ENCODE results near the gene PTPN1. TPM values are rescaled to one million over a fixed set of nuclear protein-coding genes. Genes with fewer than 3 reads are reported as not detected.

PTPN1 gene
- total and polyA plus RNA-seq, 3 donors from 2014 or later = 42.0 to 44.3 (median 44.0) TPM

DNA sequence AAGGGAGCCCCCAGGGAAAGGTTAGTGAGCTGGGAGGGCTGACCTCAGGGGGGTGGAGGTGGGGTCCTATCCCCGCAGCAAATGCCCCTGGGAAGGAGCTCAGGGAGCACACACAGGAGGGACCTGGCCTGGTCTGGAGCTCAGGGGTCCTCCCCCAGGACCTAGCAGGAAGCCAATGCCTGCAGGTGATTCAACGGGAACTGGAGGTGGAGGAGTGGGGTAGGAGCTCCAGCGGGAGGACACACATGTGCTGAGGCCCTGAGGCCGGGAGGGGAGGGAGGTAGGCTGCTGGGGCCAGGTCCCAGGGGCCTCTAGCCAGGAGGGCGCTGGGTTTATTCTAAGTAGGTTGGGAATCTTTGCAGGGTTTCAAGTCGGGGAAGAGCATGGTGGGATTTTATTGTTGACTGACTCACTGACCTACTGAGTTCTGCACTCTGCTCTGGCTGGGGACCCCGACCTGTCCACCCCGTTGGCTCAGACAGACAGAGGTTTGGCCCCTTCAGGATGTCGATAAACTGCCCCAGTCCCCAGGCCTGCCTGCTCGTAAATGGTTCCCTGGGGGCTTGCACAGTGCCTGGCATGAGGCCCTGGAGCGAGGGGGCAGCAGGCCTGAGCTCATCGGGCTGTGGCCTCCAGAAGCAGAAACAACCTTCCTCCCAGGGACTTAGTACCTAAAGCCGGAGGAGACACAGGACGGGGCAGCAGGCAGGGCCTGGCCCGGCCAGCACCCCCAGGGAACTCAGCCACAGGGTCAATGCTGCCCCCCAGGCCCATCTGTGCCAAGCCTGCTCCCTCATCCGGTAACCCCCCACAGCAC is 118.9 kb downstream of the PTPN1 start:
- Histone ChIP-seq H3K36me3 (ENCODE audit: low read depth, missing control alignments) (no peaks in the 10 kb centered on the region), H3K27me3 (no peaks in the 10 kb centered on the region), H3K27ac (no peak overlapping the region), H3K4me3 (no peak overlapping the region), H3K4me1 (peaks cover 11% of the 10 kb centered on the region), H3K9me3 (no peaks in the 10 kb centered on the region)
- WGBS, 2 donors = 79 to 88% methylated on average over 3 to 16 of the region's 16 CpGs
- no peak for DNase-seq
- intact Hi-C loops (cut with DNase I; ENCODE audit: low total_unique reads) = no loop called here
- no peak for TF ChIP-seq POLR2A (IDR thresholded peaks at IDR 0.05)
- TF ChIP-seq CTCF (IDR thresholded peaks at IDR 0.05) = no peak

DNA sequence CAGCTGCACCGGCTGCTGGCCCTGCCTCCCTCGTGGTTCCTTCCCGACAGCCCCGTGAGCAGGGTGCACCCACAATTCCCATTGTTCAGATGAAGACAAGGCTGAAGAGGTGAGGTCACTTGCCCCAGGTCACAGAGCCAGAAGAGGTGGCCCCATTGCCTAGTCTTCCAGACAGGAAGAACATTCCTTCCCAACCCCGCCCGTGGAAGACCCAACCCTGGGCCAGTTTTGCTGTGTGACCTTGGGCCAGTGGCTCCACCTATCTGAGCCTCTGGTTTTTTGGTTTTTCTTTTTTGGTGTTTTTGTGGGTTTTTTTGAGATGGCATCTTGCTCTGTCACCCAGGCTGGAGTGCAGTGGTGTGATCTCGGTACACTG is 119.5 kb downstream of the PTPN1 start:
- WGBS, 2 donors = 77 to 83% methylated on average over 7 of the region's 7 CpGs
- H3K4me1 ChIP-seq = peaks cover 11% of the 10 kb centered on the region
- no peaks in the 10 kb centered on the region for H3K9me3 ChIP-seq
- DNase-seq = no peak
- H3K36me3 ChIP-seq (ENCODE audit: low read depth, missing control alignments) = no peaks in the 10 kb centered on the region
- TF ChIP-seq CTCF (IDR thresholded peaks at IDR 0.05) (no peak), POLR2A (IDR thresholded peaks at IDR 0.05) (no peak)
- no peak overlapping the region for H3K27ac ChIP-seq
- intact Hi-C loops (cut with DNase I; ENCODE audit: low total_unique reads) = no loop called here
- no peaks in the 10 kb centered on the region for H3K27me3 ChIP-seq
- H3K4me3 ChIP-seq = no peak overlapping the region

- no peak for DNase-seq
These were observed 120.5 kb downstream of the PTPN1 start for GRCh38 chr20:50630578-50631263.

GRCh38 chr20:50632236-50632635 is 122.1 kb downstream of the PTPN1 start:
- H3K4me1 ChIP-seq = peaks cover 15% of the 10 kb centered on the region
- no peaks in the 10 kb centered on the region for H3K27me3 ChIP-seq
- no peak overlapping the region for H3K4me3 ChIP-seq
- DNase-seq = no peak
- H3K9me3 ChIP-seq = no peaks in the 10 kb centered on the region
- 80 to 87% methylated on average over 7 of the region's 7 CpGs for WGBS, 2 donors
- no peak for TF ChIP-seq CTCF (IDR thresholded peaks at IDR 0.05)
- TF ChIP-seq POLR2A (IDR thresholded peaks at IDR 0.05) = no peak
- no peaks in the 10 kb centered on the region for H3K36me3 ChIP-seq (ENCODE audit: low read depth, missing control alignments)
- H3K27ac ChIP-seq = no peak overlapping the region
- intact Hi-C loops (cut with DNase I; ENCODE audit: low total_unique reads) = no loop called here

More at GRCh38 chr20:50630578-50631263, 120.5 kb downstream of the PTPN1 start:
- TF ChIP-seq POLR2A (IDR thresholded peaks at IDR 0.05) = no peak
- no peak for TF ChIP-seq CTCF (IDR thresholded peaks at IDR 0.05)
- Histone ChIP-seq H3K4me1 (peaks cover 7% of the 10 kb centered on the region), H3K27me3 (no peaks in the 10 kb centered on the region), H3K4me3 (no peak overlapping the region), H3K27ac (no peak overlapping the region), H3K36me3 (ENCODE audit: low read depth, missing control alignments) (no peaks in the 10 kb centered on the region), H3K9me3 (no peaks in the 10 kb centered on the region)
- intact Hi-C loops (cut with DNase I; ENCODE audit: low total_unique reads) = no loop called here
- WGBS, 2 donors = 91 to 93% methylated on average over 13 to 21 of the region's 21 CpGs
